CD4-positive, alpha-beta memory T cell (primary cell): ENCODE measurements around the gene PATL1. TPM values are rescaled to one million over a fixed set of nuclear protein-coding genes. Genes with fewer than 3 reads are reported as not detected.
"Not testable (repeated sequence)": the region's sequence is repeated elsewhere in the genome, so short reads cannot be mapped to it uniquely, and the experiment has no call there.

Experiments used
- CTCF ChIA-PET: fragments of 350-600 bp; sonication (Branson Sonifier 250); formaldehyde crosslinking; loops from one replicate; lab custom pipeline; 2021; ENCODE audit warnings: inconsistent platforms; ENCODE audit not compliant: partially characterized antibody; lab: Charles Lee
- POLR2A ChIA-PET: fragments of 350-600 bp; sonication (Branson Sonifier 250); formaldehyde crosslinking; loops from one replicate; lab custom pipeline; 2021; ENCODE audit not compliant: partially characterized antibody; lab: Charles Lee
- DNase-seq, 5 donors: peaks; one replicate each; pipeline versions ENCODE4 v3.0.0 to v3.0.0-alpha.2; 2020 to 2022; ENCODE audit warnings: mixed read lengths in 1 of 5
- H3K27ac ChIP-seq: one replicate; pipeline ENCODE4 v1.7.0; 2013; ENCODE audit warnings: low read depth, low read length
- H3K27me3 ChIP-seq: 2 replicates; pipeline ENCODE4 v1.7.0; 2013; ENCODE audit warnings: mild to moderate bottlenecking, low read length, moderate library complexity; ENCODE audit not compliant: insufficient read depth
- H3K36me3 ChIP-seq: 2 replicates; pipeline ENCODE4 v1.7.0; 2013; ENCODE audit warnings: mild to moderate bottlenecking, low read length, moderate library complexity; ENCODE audit not compliant: insufficient read depth
- H3K4me1 ChIP-seq: 2 replicates; pipeline ENCODE4 v1.7.0; 2013; ENCODE audit warnings: mild to moderate bottlenecking, low read length, moderate library complexity; ENCODE audit not compliant: insufficient read depth
- H3K4me3 ChIP-seq, 2 donors: one replicate each; pipeline ENCODE4 v1.7.0; 2013; ENCODE audit warnings: low read length in 2 of 2, mild to moderate bottlenecking in 1 of 2
- H3K9me3 ChIP-seq, 2 donors: one replicate each; pipeline ENCODE4 v1.7.0; 2013; ENCODE audit warnings: low read length in 2 of 2, control low read depth in 1 of 2; ENCODE audit not compliant: control insufficient read depth in 1 of 2
- H3K27ac Mint-ChIP-seq, 7 donors: one replicate each; pipeline ENCODE4 v1.8.0; 2020 to 2021; ENCODE audit warnings: mixed read lengths in 7 of 7, mild to moderate bottlenecking in 6 of 7, inconsistent platforms in 3 of 7, moderate library complexity in 3 of 7
- H3K27me3 Mint-ChIP-seq, 2 donors: one replicate each; pipeline ENCODE4 v1.8.0; 2020 to 2021; ENCODE audit warnings: mixed read lengths in 2 of 2
- H3K36me3 Mint-ChIP-seq, 2 donors: one replicate each; pipeline ENCODE4 v1.8.0; 2020 to 2021; ENCODE audit warnings: mixed read lengths in 2 of 2, inconsistent platforms in 1 of 2, mild to moderate bottlenecking in 1 of 2
- H3K4me1 Mint-ChIP-seq, 4 donors: one replicate each; pipeline ENCODE4 v1.8.0; 2020 to 2021; ENCODE audit warnings: mixed read lengths in 4 of 4, mild to moderate bottlenecking in 1 of 4
- H3K4me3 Mint-ChIP-seq, 8 donors: one replicate each; pipeline ENCODE4 v1.8.0; 2020 to 2021; ENCODE audit warnings: mixed read lengths in 8 of 8, mild to moderate bottlenecking in 7 of 8, moderate library complexity in 6 of 8, inconsistent platforms in 3 of 8
- H3K9me3 Mint-ChIP-seq, 8 donors: one replicate each; pipeline ENCODE4 v1.8.0; 2020 to 2021; ENCODE audit warnings: mixed read lengths in 8 of 8, mild to moderate bottlenecking in 5 of 8, inconsistent platforms in 3 of 8, moderate library complexity in 1 of 8
- intact Hi-C: fragments of 100-400 bp; cut with micrococcal nuclease; formaldehyde crosslinking; loops from one replicate; pipeline ENCODE4 v1.15.1; 2023
- polyA plus RNA-seq, 2 donors: library from polyadenylated mRNA; unstranded; fragments of 300-500 nt; fragmentation: Illumina TruSeq; gene quantifications; one replicate each; pipeline ENCODE4 v1.2.3, GENCODE V29; 2021
- total RNA-seq, 2 experiments: library from RNA; stranded (reverse); gene quantifications; one replicate each; pipeline ENCODE4 v1.2.3, GENCODE V29; 2021

Gene PATL1
- total and polyA plus RNA-seq, 4 experiments from 2014 or later = 2.6 to 45.5 (median 27.0) TPM

DNA sequence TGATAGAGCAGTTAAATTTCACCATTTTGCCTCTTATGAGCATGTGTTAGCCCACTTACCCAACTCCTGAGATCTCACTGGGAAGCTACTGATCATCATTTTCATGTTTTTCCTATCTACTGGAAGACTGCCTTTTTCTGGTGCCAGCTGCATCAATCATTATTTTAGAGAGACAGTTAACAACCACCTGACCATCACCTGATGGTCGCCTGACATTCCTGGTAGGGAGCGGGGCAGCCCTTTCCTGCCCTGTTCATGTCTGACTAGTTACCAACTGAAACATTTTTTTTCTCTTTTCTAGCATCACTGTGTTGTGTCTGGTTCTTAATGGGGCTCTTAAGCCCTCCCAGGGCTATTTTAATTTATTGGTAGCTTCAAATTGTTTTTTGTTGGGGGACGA is 20.2 kb upstream of the PATL1 start:
- Histone ChIP-seq H3K36me3 (no peaks in the 10 kb centered on the region), H3K27me3 (no peaks in the 10 kb centered on the region), H3K4me1 (no peaks in the 10 kb centered on the region), H3K4me3 (no peak overlapping the region), H3K27ac (no peak overlapping the region), H3K9me3 (peaks cover 0 to 3% of the 10 kb centered on the region in 2 donors)
- H3K4me1 Mint-ChIP-seq = peaks cover 0 to 3% (median 0%) of the 10 kb centered on the region in 4 donors
- H3K27ac Mint-ChIP-seq = no peak overlapping the region
- H3K4me3 Mint-ChIP-seq = no peak overlapping the region
- CTCF ChIA-PET = no interaction called here
- POLR2A ChIA-PET = no interaction called here
- H3K36me3 Mint-ChIP-seq = peaks cover 0 to 3% of the 10 kb centered on the region in 2 donors
- H3K9me3 Mint-ChIP-seq = peaks cover 5 to 29% (median 18%) of the 10 kb centered on the region in 8 donors
- intact Hi-C loops = loop anchor here (10.0 kb wide), 1 partner anchor 404 kb away; no protein-coding TSS in a partner anchor
- H3K27me3 Mint-ChIP-seq = peaks cover 11 to 18% of the 10 kb centered on the region in 2 donors
- no peak for DNase-seq

DNA sequence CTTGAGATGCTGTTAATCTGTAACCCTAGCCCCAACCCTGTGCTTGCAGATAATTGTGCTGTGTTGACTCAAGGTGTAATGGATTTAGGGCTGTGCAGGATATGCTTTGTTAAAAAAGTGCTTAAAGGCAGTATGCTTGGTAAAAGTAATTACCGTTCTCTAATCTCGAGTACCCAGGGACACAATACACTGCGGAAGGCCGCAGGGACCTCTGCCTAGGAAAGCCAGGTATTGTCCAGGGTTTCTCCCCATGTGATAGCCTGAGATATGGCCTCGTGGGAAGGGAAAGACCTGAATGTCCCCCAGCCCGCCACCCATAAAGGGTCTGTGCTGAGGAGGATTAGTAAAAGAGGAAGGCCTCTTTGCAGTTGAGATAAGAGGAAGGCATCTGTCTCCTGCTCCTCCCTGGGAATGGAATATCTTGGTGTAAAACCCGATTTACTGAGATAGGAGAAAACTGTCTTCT is 12.5 kb upstream of the PATL1 start:
- POLR2A ChIA-PET, H3K4me3 ChIP-seq, DNase-seq, H3K9me3 Mint-ChIP-seq, H3K4me3 Mint-ChIP-seq, H3K27ac ChIP-seq, H3K4me1 Mint-ChIP-seq, H3K4me1 ChIP-seq, H3K27me3 ChIP-seq, H3K27ac Mint-ChIP-seq, H3K36me3 Mint-ChIP-seq, H3K36me3 ChIP-seq, H3K9me3 ChIP-seq: not testable (repeated sequence)
- intact Hi-C loops = loop anchor here (10.0 kb wide), 1 partner anchor 396 kb away; no protein-coding TSS in a partner anchor
- H3K27me3 Mint-ChIP-seq = peaks cover 10 to 12% of the 10 kb centered on the region in 2 donors
- CTCF ChIA-PET = interaction anchor here (0.9 to 2.7 kb wide), 2 partner anchors 144 to 148 kb away, joined by 3 to 23 read pairs; no protein-coding TSS in a partner anchor

DNA sequence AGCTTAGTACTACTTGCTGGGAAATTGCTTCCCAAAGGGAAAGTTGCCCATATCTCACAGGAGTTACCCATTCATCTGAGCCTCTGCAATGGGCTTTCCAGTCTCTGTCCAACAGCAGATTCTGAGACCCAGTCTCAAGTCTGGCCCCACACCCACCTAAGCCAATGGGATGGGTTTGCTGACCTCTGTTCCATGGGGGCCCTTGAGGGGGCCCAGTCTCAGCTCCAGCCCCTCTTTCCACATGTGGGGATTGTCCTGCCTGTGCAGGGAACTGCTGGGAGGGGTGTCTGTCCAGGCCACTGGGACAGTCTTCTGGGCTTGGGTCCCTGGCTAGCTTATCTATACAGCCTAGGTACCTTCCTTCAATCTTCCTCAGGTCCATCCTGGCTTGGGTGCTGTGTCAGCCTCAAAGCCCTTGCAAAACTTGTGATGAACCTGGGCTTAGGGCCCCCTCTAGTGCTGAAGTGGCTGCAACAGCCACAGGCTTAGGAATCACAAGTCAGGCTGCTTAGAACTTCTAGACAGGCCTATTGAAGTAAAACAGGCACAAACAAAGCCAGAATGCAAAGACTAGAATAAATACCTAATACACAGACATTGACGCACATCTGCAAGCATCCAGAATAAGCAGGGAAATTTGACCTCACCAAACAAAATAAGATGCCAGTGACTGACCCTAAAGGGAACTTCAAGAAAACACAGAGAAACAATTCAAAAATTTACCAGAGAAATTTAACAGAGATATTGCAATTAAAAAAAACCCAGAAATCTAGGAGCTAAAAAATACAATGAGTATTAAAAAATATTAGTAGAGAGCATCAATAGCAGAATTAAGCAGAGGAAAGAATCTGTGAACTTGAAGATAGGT is 11.7 kb upstream of the PATL1 start:
- Mint-ChIP-seq H3K36me3 (no peaks in the 10 kb centered on the region), H3K27ac (no peak overlapping the region), H3K4me1 (no peaks in the 10 kb centered on the region), H3K9me3 (peaks cover 0 to 7% (median 0%) of the 10 kb centered on the region in 8 donors), H3K4me3 (no peak overlapping the region), H3K27me3 (peaks cover 8 to 12% of the 10 kb centered on the region in 2 donors)
- CTCF ChIA-PET = interaction anchor here (0.9 to 2.7 kb wide), 3 partner anchors 143 to 147 kb away, joined by 3 to 23 read pairs (median 4); no protein-coding TSS in a partner anchor
- no peaks in the 10 kb centered on the region for H3K27me3 ChIP-seq
- H3K4me3 ChIP-seq = no peak overlapping the region
- intact Hi-C loops = loop anchor here (1.0 to 10.0 kb wide), 3 partner anchors 143 to 508 kb away; partner anchors contain the start of gene DTX4
- H3K4me1 ChIP-seq = no peaks in the 10 kb centered on the region
- H3K9me3 ChIP-seq = no peaks in the 10 kb centered on the region
- no peak overlapping the region for H3K27ac ChIP-seq
- DNase-seq = peak; percentile 48 to 57 (median 52)
- no peaks in the 10 kb centered on the region for H3K36me3 ChIP-seq
- POLR2A ChIA-PET = no interaction called here

DNA sequence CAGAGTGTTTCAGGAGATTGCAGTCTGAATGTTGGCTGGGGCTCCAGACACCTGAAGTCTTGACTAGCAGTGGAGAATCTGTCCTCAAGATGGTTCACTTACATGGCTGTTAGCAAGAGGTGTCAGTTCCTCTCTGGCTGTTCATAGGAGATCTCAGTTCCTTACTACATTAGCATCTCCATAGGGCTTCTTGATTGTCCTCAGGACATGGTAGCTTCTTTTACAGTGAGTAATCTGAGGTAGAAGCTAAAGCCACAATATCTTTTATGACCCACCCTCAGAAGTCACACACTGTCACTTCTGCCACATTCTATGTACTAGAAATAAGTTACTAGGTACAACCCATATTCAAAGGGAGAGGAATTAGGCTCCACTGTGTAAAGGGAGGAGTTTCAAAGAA is 10.5 kb upstream of the PATL1 start:
- peaks cover 0 to 6% (median 0%) of the 10 kb centered on the region in 8 donors for H3K9me3 Mint-ChIP-seq
- Histone ChIP-seq H3K9me3 (no peaks in the 10 kb centered on the region), H3K27me3 (no peaks in the 10 kb centered on the region), H3K4me1 (no peaks in the 10 kb centered on the region), H3K4me3 (no peak overlapping the region), H3K36me3 (no peaks in the 10 kb centered on the region), H3K27ac (no peak overlapping the region)
- H3K4me3 Mint-ChIP-seq = no peak overlapping the region
- H3K27me3 Mint-ChIP-seq = peaks cover 6 to 11% of the 10 kb centered on the region in 2 donors
- H3K36me3 Mint-ChIP-seq = no peaks in the 10 kb centered on the region
- POLR2A ChIA-PET = no interaction called here
- H3K4me1 Mint-ChIP-seq = no peaks in the 10 kb centered on the region
- no peak for DNase-seq
- CTCF ChIA-PET = interaction anchor here (2.7 kb wide), 1 partner anchor 142 kb away, joined by 23 read pairs; no protein-coding TSS in a partner anchor
- intact Hi-C loops = no loop called here
- H3K27ac Mint-ChIP-seq = no peak overlapping the region

DNA sequence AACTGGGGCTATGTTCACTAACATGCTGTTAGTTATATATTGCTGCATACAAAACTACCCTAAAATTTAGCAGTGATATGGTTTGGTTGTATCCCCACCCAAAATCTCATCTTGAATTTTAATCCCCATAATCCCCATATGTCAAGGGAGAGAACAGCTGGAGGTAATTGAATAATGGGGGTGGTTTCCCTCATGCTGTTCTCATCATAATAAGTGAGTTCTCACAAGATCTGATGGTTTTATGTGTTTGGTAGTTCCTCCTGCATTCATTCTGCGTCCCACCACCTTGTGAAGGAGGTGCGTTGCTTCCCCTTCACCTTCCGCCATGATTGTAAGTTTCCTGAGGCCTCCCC is 10.0 kb upstream of the PATL1 start:
- Histone ChIP-seq H3K4me1 (no peaks in the 10 kb centered on the region), H3K36me3 (no peaks in the 10 kb centered on the region), H3K27ac (no peak overlapping the region), H3K27me3 (no peaks in the 10 kb centered on the region), H3K9me3 (no peaks in the 10 kb centered on the region), H3K4me3 (no peak overlapping the region)
- H3K27ac Mint-ChIP-seq = no peak overlapping the region
- ChIA-PET CTCF (interaction anchor here (2.7 kb wide), 1 partner anchor 141 kb away, joined by 23 read pairs; no protein-coding TSS in a partner anchor), POLR2A (no interaction called here)
- H3K27me3 Mint-ChIP-seq = peaks cover 6 to 8% of the 10 kb centered on the region in 2 donors
- no peak overlapping the region for H3K4me3 Mint-ChIP-seq
- intact Hi-C loops = no loop called here
- DNase-seq = no peak
- H3K36me3 Mint-ChIP-seq = no peaks in the 10 kb centered on the region
- peaks cover 0 to 2% (median 0%) of the 10 kb centered on the region in 8 donors for H3K9me3 Mint-ChIP-seq
- H3K4me1 Mint-ChIP-seq = no peaks in the 10 kb centered on the region

DNA sequence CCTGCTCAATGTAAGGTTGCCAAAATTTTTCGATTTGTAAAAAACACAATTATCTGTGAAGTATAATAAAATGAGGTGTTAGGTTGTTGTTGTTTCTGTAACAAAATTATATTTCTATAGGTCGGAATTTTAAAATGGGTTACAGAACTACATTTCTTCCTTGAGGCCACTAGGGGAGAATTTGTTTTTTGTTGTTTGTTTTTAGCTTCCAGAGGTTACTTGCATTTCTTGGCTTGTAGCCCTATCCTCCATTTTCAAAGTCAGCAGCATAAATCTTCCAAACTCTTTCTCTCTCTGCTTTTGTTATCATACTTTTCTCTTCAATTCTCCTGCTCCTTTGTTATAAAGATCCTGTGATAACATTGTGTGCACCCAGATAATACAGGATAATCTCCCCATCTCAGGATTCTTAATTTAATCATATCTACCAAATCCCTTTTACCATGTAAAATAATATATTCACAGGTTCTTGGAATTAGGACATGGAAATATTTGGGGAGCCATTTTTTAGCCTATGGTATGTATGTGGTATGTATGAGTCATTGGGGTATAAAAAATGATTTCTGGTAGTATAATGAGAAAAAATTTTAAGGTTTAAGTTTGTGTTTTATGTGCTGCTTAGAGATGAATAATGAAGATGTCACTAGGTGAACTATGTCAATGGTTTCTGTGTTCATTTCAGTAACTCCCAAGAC is 9.4 kb upstream of the PATL1 start:
- Mint-ChIP-seq H3K4me3 (no peak overlapping the region), H3K27me3 (peaks cover 3 to 8% of the 10 kb centered on the region in 2 donors), H3K9me3 (peaks cover 0 to 2% (median 0%) of the 10 kb centered on the region in 8 donors), H3K27ac (no peak overlapping the region), H3K36me3 (no peaks in the 10 kb centered on the region), H3K4me1 (no peaks in the 10 kb centered on the region)
- Histone ChIP-seq H3K27ac (no peak overlapping the region), H3K27me3 (no peaks in the 10 kb centered on the region), H3K4me3 (no peak overlapping the region), H3K36me3 (no peaks in the 10 kb centered on the region), H3K4me1 (no peaks in the 10 kb centered on the region), H3K9me3 (no peaks in the 10 kb centered on the region)
- POLR2A ChIA-PET = no interaction called here
- no peak for DNase-seq
- intact Hi-C loops = no loop called here
- CTCF ChIA-PET = interaction anchor here (0.9 kb wide), 1 partner anchor 9 kb away, joined by 4 read pairs; the partner anchor contains the start of gene PATL1

DNA sequence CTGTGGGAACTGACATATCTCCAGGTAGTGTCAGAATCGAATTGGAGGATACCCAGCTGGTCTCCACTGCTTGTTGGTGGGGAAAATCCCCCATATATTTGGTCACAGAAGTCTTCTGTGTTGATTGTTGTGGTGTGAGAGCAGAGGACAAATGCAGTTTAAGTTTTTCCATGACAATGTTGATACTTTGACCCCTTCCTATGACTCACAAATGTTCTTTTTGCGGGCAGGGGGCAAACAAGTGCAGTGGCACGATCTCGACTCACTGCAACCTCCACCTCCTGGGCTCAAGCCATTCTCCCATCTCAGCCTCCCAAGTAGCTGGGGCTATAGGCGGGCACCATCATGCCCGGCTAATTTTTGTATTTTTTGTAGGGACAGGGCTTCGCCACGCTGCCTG is 7.4 kb upstream of the PATL1 start:
- ChIA-PET CTCF (no interaction called here), POLR2A (no interaction called here)
- Histone ChIP-seq H3K4me1 (no peaks in the 10 kb centered on the region), H3K9me3 (no peaks in the 10 kb centered on the region), H3K36me3 (no peaks in the 10 kb centered on the region), H3K27me3 (no peaks in the 10 kb centered on the region), H3K27ac (no peak overlapping the region), H3K4me3 (no peak overlapping the region)
- intact Hi-C loops = no loop called here
- no peaks in the 10 kb centered on the region for H3K9me3 Mint-ChIP-seq
- DNase-seq = no peak
- no peaks in the 10 kb centered on the region for H3K36me3 Mint-ChIP-seq
- peaks cover 0 to 2% of the 10 kb centered on the region in 2 donors for H3K27me3 Mint-ChIP-seq
- H3K4me3 Mint-ChIP-seq = no peak overlapping the region
- no peak overlapping the region for H3K27ac Mint-ChIP-seq
- no peaks in the 10 kb centered on the region for H3K4me1 Mint-ChIP-seq
